K562 (cell line): ENCODE measurements around the gene ABCC1. TPM values are rescaled to one million over a fixed set of nuclear protein-coding genes. Genes with fewer than 3 reads are reported as not detected.

Experiments used
- ATAC-seq: fragments of 200-7000 bp; cut with Tn5 transposase; 3 replicates; pipeline ENCODE4 v1.9.1; 2020; ENCODE audit warnings: moderate library complexity
- BruUV-seq: library from RNA; stranded (reverse); fragments of 400-500 nt; replicated peaks from 2 replicates; lab custom pipeline; 2021; lab: Mats Ljungman, UMichigan
- CTCF ChIA-PET: fragments of 300-600 bp; formaldehyde crosslinking; extraction: SDS; loops from one replicate; lab custom pipeline; 2021; ENCODE audit warnings: low intra/inter-chr PET ratio; lab: Yijun Ruan, JAX
- POLR2A ChIA-PET: fragments of 300-600, 350-650 bp; sonication (Branson Sonifier 250); formaldehyde crosslinking; extraction: SDS; loops from one replicate; lab custom pipeline; 2021; ENCODE audit warnings: antibody characterized with exemption, inconsistent platforms; lab: Yijun Ruan, JAX
- DNase-seq, 4 experiments: peaks; one replicate each; pipeline versions ENCODE4 v3.0.0 to v3.0.0-alpha.2; 2011 to 2018; ENCODE audit warnings: low spot score in 3 of 4, mixed read lengths in 3 of 4; ENCODE audit errors: extremely low read depth in 1 of 4
- FAIRE-seq: peaks from 2 replicates; lab custom pipeline; 2011; peaks lifted over from hg19 to GRCh38; lab: Jason Lieb, UNC
- H2AFZ ChIP-seq: 2 replicates; pipeline ENCODE4 v1.6.0; 2011; ENCODE audit warnings: low read depth, low read length, control low read depth, inconsistent platforms
- H3K27ac ChIP-seq: fragments of 200-600 bp; 3 replicates; pipeline ENCODE4 v1.8.0; 2011; ENCODE audit warnings: low read depth, mild to moderate bottlenecking, control low read depth, inconsistent platforms, low read length, moderate library complexity, mixed read lengths; ENCODE audit errors: extremely low read depth
- H3K27me3 ChIP-seq, 2 experiments: fragments of 300-600 bp in 1 of 2; 2 replicates in 1 of 2; 3 replicates in 1 of 2; pipeline versions ENCODE4 v1.6.0 to v1.8.0; 2011; ENCODE audit warnings: inconsistent platforms in 2 of 2, low read length in 2 of 2, mild to moderate bottlenecking in 1 of 2, mixed read lengths in 1 of 2, moderate library complexity in 1 of 2; ENCODE audit not compliant: control insufficient read depth in 2 of 2, insufficient read depth in 2 of 2
- H3K36me3 ChIP-seq: fragments of 300-600 bp; 3 replicates; pipeline ENCODE4 v1.8.0; 2011; ENCODE audit warnings: mild to moderate bottlenecking, low read length, inconsistent platforms; ENCODE audit not compliant: control insufficient read depth, insufficient read depth
- H3K4me1 ChIP-seq, 2 experiments: fragments of 200-600 bp in 1 of 2; replicated peaks in 1 of 2; 2 replicates in 1 of 2; 3 replicates in 1 of 2; pipeline versions ENCODE4 v1.5.1 to v1.8.0; 2011; ENCODE audit warnings: inconsistent platforms in 2 of 2, low read length in 2 of 2, mild to moderate bottlenecking in 1 of 2, mixed read lengths in 1 of 2, moderate library complexity in 1 of 2; ENCODE audit not compliant: control insufficient read depth in 2 of 2, insufficient read depth in 2 of 2
- H3K4me2 ChIP-seq: 2 replicates; pipeline ENCODE4 v1.6.1; 2011; ENCODE audit warnings: low read length, control low read depth, inconsistent platforms, mixed read lengths; ENCODE audit not compliant: insufficient read depth
- H3K4me3 ChIP-seq: fragments of 200-600 bp; sonication (generic), shearing (Covaris generic); 2 replicates; pipeline ENCODE4 v1.5.1; 2016; ENCODE audit warnings: control low read depth, inconsistent platforms
- H3K79me2 ChIP-seq: fragments of 200-600 bp; 3 replicates; pipeline ENCODE4 v1.8.0; 2011; ENCODE audit warnings: low read length, inconsistent platforms; ENCODE audit not compliant: control insufficient read depth, insufficient read depth
- H3K9ac ChIP-seq, 2 experiments: 2 replicates each; pipeline versions ENCODE4 v1.6.0 to v1.6.1; 2011; ENCODE audit warnings: low read depth in 2 of 2, low read length in 2 of 2, control low read depth in 1 of 2, inconsistent platforms in 1 of 2, mild to moderate bottlenecking in 1 of 2, mixed read lengths in 1 of 2; ENCODE audit not compliant: insufficient read depth in 1 of 2
- H3K9me1 ChIP-seq: one replicate; pipeline ENCODE4 v1.6.0; 2011; ENCODE audit warnings: inconsistent platforms, mild to moderate bottlenecking, low read length, moderate library complexity; ENCODE audit not compliant: control insufficient read depth, insufficient read depth
- H3K9me3 ChIP-seq: replicated peaks from 2 replicates; pipeline ENCODE4 v1.5.1; 2011; ENCODE audit warnings: low read depth, low read length, inconsistent platforms; ENCODE audit not compliant: control insufficient read depth, insufficient read depth
- H4K20me1 ChIP-seq: replicated peaks from 2 replicates; pipeline ENCODE4 v1.6.1; 2011; ENCODE audit warnings: low read length, inconsistent platforms, mixed read lengths; ENCODE audit not compliant: control insufficient read depth, insufficient read depth
- ILK ChIP-seq: fragments of 450-650 bp; IDR thresholded peaks from 2 replicates; pipeline ENCODE4 v1.6.1; 2016; ENCODE audit warnings: missing genetic modification characterization, low read depth, mild to moderate bottlenecking, missing compliant biosample characterization, moderate library complexity, borderline replicate concordance
- MEF2A ChIP-seq: IDR thresholded peaks from 2 replicates; pipeline ENCODE4 v1.6.1; 2011; ENCODE audit warnings: low read depth, mild to moderate bottlenecking, low read length, moderate library complexity; ENCODE audit not compliant: control insufficient read depth
- NCOA1 ChIP-seq: fragments of 450-650 bp; IDR thresholded peaks from 2 replicates; pipeline ENCODE4 v1.6.1; 2016; ENCODE audit warnings: low read depth
- NRF1 ChIP-seq, 2 experiments: fragments of 450-650 bp; IDR thresholded peaks in 1 of 2; conservative IDR thresholded peaks in 1 of 2; 2 replicates each; pipeline ENCODE4 v1.6.1; 2014; ENCODE audit warnings: mild to moderate bottlenecking in 2 of 2
- ZNF444 ChIP-seq: fragments of 250-450 bp; sonication (Bioruptor Pico); IDR thresholded peaks from 2 replicates; pipeline ENCODE4 v1.4.0; 2020; ENCODE audit warnings: mild to moderate bottlenecking, moderate library complexity
- WGBS: fragments of 100-300 bp; shearing (Covaris generic); methylation state at CpG from one replicate; pipeline ENCODE4 v1.1.6; 2016; ENCODE audit warnings: low coverage, mixed read lengths; ENCODE audit not compliant: insufficient coverage; ENCODE audit errors: missing lambda C conversion rate; 5-methylcytosine and 5-hydroxymethylcytosine counted together
- in situ Hi-C: fragments of 300-500 bp; cut with MboI; formaldehyde crosslinking; loops from 4 replicates; pipeline ENCODE4 v1.15.0; 2018; ENCODE audit warnings: inconsistent platforms, mixed read lengths
- intact Hi-C: fragments of 100-400 bp; cut with micrococcal nuclease; formaldehyde crosslinking; loops from 2 replicates; pipeline ENCODE4 v1.14.2; 2022
- polyA plus RNA-seq, 8 experiments: library from polyadenylated mRNA; depleted of rRNA in 4 of 8; stranded (reverse) in 5 of 8; unstranded in 3 of 8; fragments of >200 nt; fragmentation: Nextera tagmentation in 2 of 8; fragmentation: Illumina TruSeq in 1 of 8; extraction: Ambion mirVana in 2 of 8; extraction: Trizol in 1 of 8; gene quantifications; 2 replicates each; pipeline versions ENCODE4 v1.2.1 to v1.2.3, GENCODE V29; 2011 to 2014; ENCODE audit warnings: inconsistent platforms in 1 of 8, missing spikeins in 1 of 8
- total RNA-seq, 7 experiments: library from RNA; depleted of rRNA in 6 of 7; stranded (reverse); fragments of >200 nt in 6 of 7; fragmentation: Illumina TruSeq in 2 of 7; extraction: Trizol in 2 of 7; gene quantifications; 2 replicates each; pipeline versions ENCODE4 v1.2.1 to v1.2.3, GENCODE V29; 2011 to 2021; ENCODE audit warnings: low replicate concordance in 1 of 7
- TF ChIP-seq, protein P1 (sequence below): fragments of 250-450 bp; sonication (Bioruptor Pico); IDR thresholded peaks from 2 replicates; pipeline ENCODE4 v1.6.1; 2021; ENCODE audit warnings: mild to moderate bottlenecking
- TF ChIP-seq, protein P2 (sequence below): fragments of 250-450 bp; sonication (Bioruptor Pico); IDR thresholded peaks from 2 replicates; pipeline ENCODE4 v1.8.0; 2021; ENCODE audit warnings: moderate library complexity, mild to moderate bottlenecking, inconsistent platforms
- TF ChIP-seq, protein P3 (sequence below): sonication (generic); formaldehyde crosslinking; IDR thresholded peaks from 2 replicates; pipeline ENCODE4 v1.8.0; 2022; ENCODE audit warnings: mild to moderate bottlenecking, missing genetic modification reagents
- TF ChIP-seq, protein P4 (sequence below): sonication (generic); formaldehyde crosslinking; IDR thresholded peaks from 2 replicates; pipeline ENCODE4 v1.8.1; 2023; ENCODE audit warnings: mild to moderate bottlenecking, missing genetic modification reagents
- TF ChIP-seq, protein P5 (sequence below), 2 experiments: IDR thresholded peaks; 2 replicates each; pipeline ENCODE4 v1.6.1; 2012; ENCODE audit warnings: improper control_type of control experiment in 2 of 2, low read depth in 2 of 2, low read length in 2 of 2, borderline replicate concordance in 1 of 2

Gene ABCC1
- total and polyA plus RNA-seq, 9 of the 15 experiments (the other 6 are each of a cell fraction or from before 2014, with no cell fraction given) = 3.9 to 41.6 (median 10.0) TPM

DNA sequence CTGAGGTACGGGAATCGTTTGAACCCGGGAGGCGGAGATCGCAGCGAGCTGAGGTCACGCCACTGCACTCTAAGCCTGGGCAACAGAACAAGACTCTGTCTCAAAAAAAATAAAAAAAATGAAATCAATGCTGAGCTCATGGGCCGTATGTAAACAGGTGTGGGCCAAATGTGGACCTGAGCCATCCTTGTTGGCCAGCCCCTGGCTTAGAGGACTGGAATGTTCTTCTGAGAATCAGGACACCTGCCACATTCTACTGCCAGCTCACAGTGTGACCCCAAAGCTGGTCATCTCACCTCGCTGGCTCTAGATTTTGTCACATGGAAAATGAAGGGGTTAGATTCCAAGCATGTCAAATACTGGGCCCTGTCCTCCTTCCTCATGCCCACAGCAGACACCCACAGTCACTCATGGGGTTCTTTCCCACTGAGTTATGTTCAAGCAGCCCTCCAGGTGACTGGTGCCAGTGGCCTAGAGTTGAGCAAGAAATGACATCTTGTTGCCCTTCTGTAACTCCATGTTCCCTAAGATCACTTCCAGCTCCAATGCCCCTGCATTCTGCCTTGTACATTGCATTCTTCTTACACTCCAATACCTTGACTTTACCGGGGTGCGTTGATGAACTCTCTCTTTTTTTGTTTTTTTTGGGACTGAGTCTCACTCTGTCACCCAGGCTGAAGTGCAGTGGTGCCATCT, 110.6 kb downstream of the ABCC1 start:
- DNase-seq (no peak), FAIRE-seq (no peak), ATAC-seq (no peak)
- in situ Hi-C loops (no loop called here), intact Hi-C loops (no loop called here)
- H3K4me2 ChIP-seq = no peak overlapping the region
- H3K9me1 ChIP-seq = peaks cover 2% of the 10 kb centered on the region
- no peak overlapping the region for H3K27ac ChIP-seq
- no peak overlapping the region for H3K4me3 ChIP-seq
- peaks cover 4% of the 10 kb centered on the region; the same call in 1 of the 2 replicates for H4K20me1 ChIP-seq
- no peaks in the 10 kb centered on the region for H3K9me3 ChIP-seq
- H3K4me1 ChIP-seq = peaks cover 0 to 4% of the 10 kb centered on the region in 2 experiments; a peak in 1 of 5 replicates
- 98% methylated on average over 9 of the region's 11 CpGs for WGBS
- POLR2A ChIA-PET = interaction anchor here (1.2 to 1.6 kb wide), 3 partner anchors 12 to 34 kb away, joined by 3 to 5 read pairs (median 3); no protein-coding TSS in a partner anchor
- H2AFZ ChIP-seq = no peak overlapping the region
- no peaks in the 10 kb centered on the region for H3K79me2 ChIP-seq
- H3K9ac ChIP-seq = no peak overlapping the region
- CTCF ChIA-PET = no interaction called here
- no peaks in the 10 kb centered on the region for H3K27me3 ChIP-seq
- H3K36me3 ChIP-seq = peaks cover 73% of the 10 kb centered on the region
- no TSS peak for BruUV-seq
- TF ChIP-seq, protein P1, sequence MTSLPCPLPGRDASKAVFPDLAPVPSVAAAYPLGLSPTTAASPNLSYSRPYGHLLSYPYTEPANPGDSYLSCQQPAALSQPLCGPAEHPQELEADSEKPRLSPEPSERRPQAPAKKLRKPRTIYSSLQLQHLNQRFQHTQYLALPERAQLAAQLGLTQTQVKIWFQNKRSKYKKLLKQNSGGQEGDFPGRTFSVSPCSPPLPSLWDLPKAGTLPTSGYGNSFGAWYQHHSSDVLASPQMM = no peak
- TF ChIP-seq, protein P2, sequence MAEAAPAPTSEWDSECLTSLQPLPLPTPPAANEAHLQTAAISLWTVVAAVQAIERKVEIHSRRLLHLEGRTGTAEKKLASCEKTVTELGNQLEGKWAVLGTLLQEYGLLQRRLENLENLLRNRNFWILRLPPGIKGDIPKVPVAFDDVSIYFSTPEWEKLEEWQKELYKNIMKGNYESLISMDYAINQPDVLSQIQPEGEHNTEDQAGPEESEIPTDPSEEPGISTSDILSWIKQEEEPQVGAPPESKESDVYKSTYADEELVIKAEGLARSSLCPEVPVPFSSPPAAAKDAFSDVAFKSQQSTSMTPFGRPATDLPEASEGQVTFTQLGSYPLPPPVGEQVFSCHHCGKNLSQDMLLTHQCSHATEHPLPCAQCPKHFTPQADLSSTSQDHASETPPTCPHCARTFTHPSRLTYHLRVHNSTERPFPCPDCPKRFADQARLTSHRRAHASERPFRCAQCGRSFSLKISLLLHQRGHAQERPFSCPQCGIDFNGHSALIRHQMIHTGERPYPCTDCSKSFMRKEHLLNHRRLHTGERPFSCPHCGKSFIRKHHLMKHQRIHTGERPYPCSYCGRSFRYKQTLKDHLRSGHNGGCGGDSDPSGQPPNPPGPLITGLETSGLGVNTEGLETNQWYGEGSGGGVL (CRISPR knock-in tag) = no peak
- TF ChIP-seq MEF2A (no peak), ZNF444 (CRISPR knock-in tag) (no peak), NRF1 (conservative IDR thresholded peaks at IDR 0.05 in 1 of 2, IDR thresholded peaks at IDR 0.05 in 1 of 2) (no peak), ILK (tag) (no peak), NCOA1 (no peak)
- TF ChIP-seq, protein P3, sequence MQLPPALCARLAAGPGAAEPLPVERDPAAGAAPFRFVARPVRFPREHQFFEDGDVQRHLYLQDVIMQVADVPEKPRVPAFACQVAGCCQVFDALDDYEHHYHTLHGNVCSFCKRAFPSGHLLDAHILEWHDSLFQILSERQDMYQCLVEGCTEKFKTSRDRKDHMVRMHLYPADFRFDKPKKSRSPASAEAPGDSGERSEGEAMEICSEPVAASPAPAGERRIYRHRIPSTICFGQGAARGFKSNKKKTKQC (CRISPR knock-in tag) = no peak
- TF ChIP-seq, protein P4, sequence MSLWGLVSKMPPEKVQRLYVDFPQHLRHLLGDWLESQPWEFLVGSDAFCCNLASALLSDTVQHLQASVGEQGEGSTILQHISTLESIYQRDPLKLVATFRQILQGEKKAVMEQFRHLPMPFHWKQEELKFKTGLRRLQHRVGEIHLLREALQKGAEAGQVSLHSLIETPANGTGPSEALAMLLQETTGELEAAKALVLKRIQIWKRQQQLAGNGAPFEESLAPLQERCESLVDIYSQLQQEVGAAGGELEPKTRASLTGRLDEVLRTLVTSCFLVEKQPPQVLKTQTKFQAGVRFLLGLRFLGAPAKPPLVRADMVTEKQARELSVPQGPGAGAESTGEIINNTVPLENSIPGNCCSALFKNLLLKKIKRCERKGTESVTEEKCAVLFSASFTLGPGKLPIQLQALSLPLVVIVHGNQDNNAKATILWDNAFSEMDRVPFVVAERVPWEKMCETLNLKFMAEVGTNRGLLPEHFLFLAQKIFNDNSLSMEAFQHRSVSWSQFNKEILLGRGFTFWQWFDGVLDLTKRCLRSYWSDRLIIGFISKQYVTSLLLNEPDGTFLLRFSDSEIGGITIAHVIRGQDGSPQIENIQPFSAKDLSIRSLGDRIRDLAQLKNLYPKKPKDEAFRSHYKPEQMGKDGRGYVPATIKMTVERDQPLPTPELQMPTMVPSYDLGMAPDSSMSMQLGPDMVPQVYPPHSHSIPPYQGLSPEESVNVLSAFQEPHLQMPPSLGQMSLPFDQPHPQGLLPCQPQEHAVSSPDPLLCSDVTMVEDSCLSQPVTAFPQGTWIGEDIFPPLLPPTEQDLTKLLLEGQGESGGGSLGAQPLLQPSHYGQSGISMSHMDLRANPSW = no peak
- TF ChIP-seq, protein P5, sequence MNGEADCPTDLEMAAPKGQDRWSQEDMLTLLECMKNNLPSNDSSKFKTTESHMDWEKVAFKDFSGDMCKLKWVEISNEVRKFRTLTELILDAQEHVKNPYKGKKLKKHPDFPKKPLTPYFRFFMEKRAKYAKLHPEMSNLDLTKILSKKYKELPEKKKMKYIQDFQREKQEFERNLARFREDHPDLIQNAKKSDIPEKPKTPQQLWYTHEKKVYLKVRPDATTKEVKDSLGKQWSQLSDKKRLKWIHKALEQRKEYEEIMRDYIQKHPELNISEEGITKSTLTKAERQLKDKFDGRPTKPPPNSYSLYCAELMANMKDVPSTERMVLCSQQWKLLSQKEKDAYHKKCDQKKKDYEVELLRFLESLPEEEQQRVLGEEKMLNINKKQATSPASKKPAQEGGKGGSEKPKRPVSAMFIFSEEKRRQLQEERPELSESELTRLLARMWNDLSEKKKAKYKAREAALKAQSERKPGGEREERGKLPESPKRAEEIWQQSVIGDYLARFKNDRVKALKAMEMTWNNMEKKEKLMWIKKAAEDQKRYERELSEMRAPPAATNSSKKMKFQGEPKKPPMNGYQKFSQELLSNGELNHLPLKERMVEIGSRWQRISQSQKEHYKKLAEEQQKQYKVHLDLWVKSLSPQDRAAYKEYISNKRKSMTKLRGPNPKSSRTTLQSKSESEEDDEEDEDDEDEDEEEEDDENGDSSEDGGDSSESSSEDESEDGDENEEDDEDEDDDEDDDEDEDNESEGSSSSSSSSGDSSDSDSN (IDR thresholded peaks at IDR 0.05; ENCODE audit: borderline replicate concordance in 1 of 2, low read depth in 2 of 2, low read length in 2 of 2) = no peak
